SU-DHL-6 (cell line): ENCODE results near the gene FAM171A2.

Experiments used
- EZH2phosphoT487 ChIP-seq: fragments of 200-600 bp; sonication (generic), shearing (Covaris generic); conservative IDR thresholded peaks from 2 replicates; pipeline ENCODE4 v1.6.1; 2018; ENCODE audit warnings: mild to moderate bottlenecking, antibody characterized with exemption, low read length, moderate library complexity, mixed read lengths
- TF ChIP-seq, protein P1 (sequence below): fragments of 200-600 bp; sonication (generic); IDR thresholded peaks from one replicate; pipeline ENCODE4 v1.5.1; 2017; ENCODE audit warnings: antibody characterized with exemption, mild to moderate bottlenecking, low read length, moderate library complexity; ENCODE audit not compliant: insufficient read depth, poor library complexity, severe bottlenecking

DNA sequence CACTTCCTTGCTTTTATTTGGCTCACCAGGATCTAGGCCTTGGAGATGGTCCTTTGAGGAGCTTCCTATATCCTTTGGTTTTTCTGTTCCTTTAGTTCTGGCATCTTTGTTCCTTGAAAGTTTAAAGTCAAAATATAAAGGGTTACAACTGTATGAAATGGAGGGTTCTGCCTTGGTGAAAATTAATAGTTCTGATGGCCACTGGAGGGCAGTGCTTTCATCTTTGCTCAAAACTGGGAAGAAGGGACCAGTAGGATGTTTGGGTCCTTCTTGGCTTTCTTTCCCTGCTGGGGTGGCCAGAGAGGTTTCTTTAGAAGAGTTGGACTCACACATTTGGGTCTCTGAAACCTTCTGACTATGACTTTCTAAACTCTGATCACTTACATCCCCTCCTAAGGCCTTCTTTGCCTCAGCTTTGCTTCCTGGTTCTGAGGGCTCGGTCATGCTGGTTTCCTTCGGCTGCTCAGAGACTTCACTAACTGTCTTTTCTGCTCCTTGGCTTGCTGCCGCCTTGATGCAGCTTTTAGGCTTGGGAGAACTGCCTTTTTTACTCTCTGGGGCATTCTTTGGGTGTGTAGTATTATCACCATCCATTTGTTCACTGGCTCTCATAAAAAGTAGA lies 36.7 kb upstream of the FAM171A2 start:
- TF ChIP-seq, protein P1, sequence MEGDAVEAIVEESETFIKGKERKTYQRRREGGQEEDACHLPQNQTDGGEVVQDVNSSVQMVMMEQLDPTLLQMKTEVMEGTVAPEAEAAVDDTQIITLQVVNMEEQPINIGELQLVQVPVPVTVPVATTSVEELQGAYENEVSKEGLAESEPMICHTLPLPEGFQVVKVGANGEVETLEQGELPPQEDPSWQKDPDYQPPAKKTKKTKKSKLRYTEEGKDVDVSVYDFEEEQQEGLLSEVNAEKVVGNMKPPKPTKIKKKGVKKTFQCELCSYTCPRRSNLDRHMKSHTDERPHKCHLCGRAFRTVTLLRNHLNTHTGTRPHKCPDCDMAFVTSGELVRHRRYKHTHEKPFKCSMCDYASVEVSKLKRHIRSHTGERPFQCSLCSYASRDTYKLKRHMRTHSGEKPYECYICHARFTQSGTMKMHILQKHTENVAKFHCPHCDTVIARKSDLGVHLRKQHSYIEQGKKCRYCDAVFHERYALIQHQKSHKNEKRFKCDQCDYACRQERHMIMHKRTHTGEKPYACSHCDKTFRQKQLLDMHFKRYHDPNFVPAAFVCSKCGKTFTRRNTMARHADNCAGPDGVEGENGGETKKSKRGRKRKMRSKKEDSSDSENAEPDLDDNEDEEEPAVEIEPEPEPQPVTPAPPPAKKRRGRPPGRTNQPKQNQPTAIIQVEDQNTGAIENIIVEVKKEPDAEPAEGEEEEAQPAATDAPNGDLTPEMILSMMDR = peak; percentile 42
- TF ChIP-seq EZH2phosphoT487 = no peak
